Smooth muscle cell (in vitro differentiated cells): ENCODE data around the gene SLC18B1. TPM values are rescaled to one million over a fixed set of nuclear protein-coding genes. Genes with fewer than 3 reads are reported as not detected.

ENCODE experiments used
- DNase-seq: peaks from one replicate; lab custom pipeline; 2025; ENCODE audit not compliant: unreplicated experiment; lab: John Stamatoyannopoulos, UW
- H2AFZ ChIP-seq: fragments of 200-600 bp; sonication (generic); 2 replicates; pipeline ENCODE4 v1.6.0; 2016; ENCODE audit warnings: antibody characterized with exemption, low read depth, mild to moderate bottlenecking
- H3F3A ChIP-seq: fragments of 200-600 bp; sonication (generic); 2 replicates; pipeline ENCODE4 v1.6.0; 2017; ENCODE audit warnings: antibody characterized with exemption, low read depth
- H3K27ac ChIP-seq: fragments of 200-600 bp; sonication (generic); 2 replicates; pipeline ENCODE4 v1.5.1; 2016; ENCODE audit warnings: low read depth, mild to moderate bottlenecking
- H3K27me3 ChIP-seq: fragments of 200-600 bp; sonication (generic); 2 replicates; pipeline ENCODE4 v1.6.1; 2016; ENCODE audit warnings: low read depth, mild to moderate bottlenecking
- H3K36me3 ChIP-seq: fragments of 200-600 bp; sonication (generic); 2 replicates; pipeline ENCODE4 v1.5.1; 2016; ENCODE audit warnings: low read depth
- H3K4me1 ChIP-seq: fragments of 200-600 bp; sonication (generic); 2 replicates; pipeline ENCODE4 v1.5.1; 2016; ENCODE audit warnings: low read depth
- H3K4me2 ChIP-seq: fragments of 200-600 bp; sonication (generic); 2 replicates; pipeline ENCODE4 v1.6.0; 2016; ENCODE audit warnings: mild to moderate bottlenecking
- H3K4me3 ChIP-seq: fragments of 200-600 bp; sonication (generic); 2 replicates; pipeline ENCODE4 v1.5.1; 2016; ENCODE audit warnings: mild to moderate bottlenecking
- H3K79me2 ChIP-seq: fragments of 200-600 bp; sonication (generic); 2 replicates; pipeline ENCODE4 v1.6.0; 2016; ENCODE audit warnings: low read depth, mild to moderate bottlenecking
- H3K9ac ChIP-seq: fragments of 200-600 bp; sonication (generic); 2 replicates; pipeline ENCODE4 v1.6.0; 2016; ENCODE audit warnings: low read depth
- H3K9me3 ChIP-seq: fragments of 200-600 bp; sonication (generic); replicated peaks from 2 replicates; pipeline ENCODE4 v1.5.1; 2016; ENCODE audit warnings: low read depth
- H4K20me1 ChIP-seq: fragments of 200-600 bp; sonication (generic); 2 replicates; pipeline ENCODE4 v1.6.0; 2016; ENCODE audit warnings: low read depth
- CTCF ChIP-seq: fragments of 200-600 bp; sonication (generic); IDR thresholded peaks from 2 replicates; pipeline ENCODE4 v1.5.1; 2017; ENCODE audit warnings: borderline replicate concordance, mild to moderate bottlenecking, antibody characterized with exemption; ENCODE audit not compliant: insufficient read depth, poor library complexity, severe bottlenecking
- WGBS: methylation state at CpG from one replicate; pipeline ENCODE4 v1.1.7; 2016; ENCODE audit warnings: low lambda C conversion rate; 5-methylcytosine and 5-hydroxymethylcytosine counted together
- polyA plus RNA-seq: library from polyadenylated mRNA; unstranded; fragments of >200 nt; fragmentation: Nextera tagmentation; extraction: Ambion mirVana; gene quantifications from 2 replicates; pipeline ENCODE4 v1.2.1, GENCODE V29; 2016
- total RNA-seq: library from RNA; depleted of rRNA; stranded (reverse); fragments of >200 nt; gene quantifications from 2 replicates; pipeline ENCODE4 v1.2.3, GENCODE V29; 2014

Gene SLC18B1
- total and polyA plus RNA-seq, 2 experiments from 2014 or later, result 7.1 to 7.8 TPM

- peak overlapping the region; percentile 91 for H3K4me2 ChIP-seq
- peak overlapping the region; percentile 56 for H3K27ac ChIP-seq
- peaks cover 24% of the 10 kb centered on the region for H3F3A ChIP-seq
- no peaks in the 10 kb centered on the region for H3K9me3 ChIP-seq
- H3K4me1 ChIP-seq, result peaks cover 21% of the 10 kb centered on the region
- H2AFZ ChIP-seq, result peak overlapping the region; percentile 99
- no peaks in the 10 kb centered on the region for H3K36me3 ChIP-seq
- no peak for DNase-seq
- H3K9ac ChIP-seq, result peak overlapping the region; percentile 75
- H3K4me3 ChIP-seq, result peak overlapping the region; percentile 95
- TF ChIP-seq CTCF, result no peak
- WGBS, result 4% methylated on average over 5 of the region's 5 CpGs
- H3K27me3 ChIP-seq, result peaks cover 9% of the 10 kb centered on the region
- H3K79me2 ChIP-seq, result peaks cover 28% of the 10 kb centered on the region
- H4K20me1 ChIP-seq, result peaks cover 33% of the 10 kb centered on the region
Observed at GRCh38 chr6:132812756-132813172, 14.3 kb upstream of the SLC18B1 start.

GRCh38 chr6:132812255-132812732 lies 13.9 kb upstream of the SLC18B1 start:
- no peaks in the 10 kb centered on the region for H3K36me3 ChIP-seq
- peaks cover 21% of the 10 kb centered on the region for H3K4me1 ChIP-seq
- 20% methylated on average over 2 of the region's 2 CpGs for WGBS
- DNase-seq, result no peak
- peak overlapping the region; percentile 91 for H3K4me2 ChIP-seq
- peaks cover 27% of the 10 kb centered on the region for H3K79me2 ChIP-seq
- peak overlapping the region; percentile 95 for H3K4me3 ChIP-seq
- H2AFZ ChIP-seq, result peak overlapping the region; percentile 99
- H4K20me1 ChIP-seq, result peaks cover 28% of the 10 kb centered on the region
- peaks cover 13% of the 10 kb centered on the region for H3K27me3 ChIP-seq
- TF ChIP-seq CTCF, result no peak
- peaks cover 24% of the 10 kb centered on the region for H3F3A ChIP-seq
- no peaks in the 10 kb centered on the region for H3K9me3 ChIP-seq
- peak overlapping the region; percentile 56 for H3K27ac ChIP-seq
- peak overlapping the region; percentile 75 for H3K9ac ChIP-seq

GRCh38 chr6:132811276-132811675 lies 12.8 kb upstream of the SLC18B1 start:
- Histone ChIP-seq H3K27ac (no peak overlapping the region), H4K20me1 (peaks cover 18% of the 10 kb centered on the region), H3F3A (peaks cover 21% of the 10 kb centered on the region), H3K4me1 (peaks cover 20% of the 10 kb centered on the region), H3K4me2 (no peak overlapping the region), H3K9ac (no peak overlapping the region), H3K27me3 (peaks cover 13% of the 10 kb centered on the region), H3K79me2 (peaks cover 18% of the 10 kb centered on the region), H2AFZ (peak overlapping the region; percentile 28), H3K4me3 (no peak overlapping the region), H3K36me3 (no peaks in the 10 kb centered on the region), H3K9me3 (no peaks in the 10 kb centered on the region)
- DNase-seq, result no peak
- 63% methylated on average over 3 of the region's 3 CpGs for WGBS
- no peak for TF ChIP-seq CTCF

- H3K9ac ChIP-seq, result no peak overlapping the region
- H4K20me1 ChIP-seq, result no peaks in the 10 kb centered on the region
- no peak overlapping the region for H3K27ac ChIP-seq
- H3K4me2 ChIP-seq, result no peak overlapping the region
- DNase-seq, result no peak
- H3F3A ChIP-seq, result no peaks in the 10 kb centered on the region
- no peaks in the 10 kb centered on the region for H3K4me1 ChIP-seq
- no peaks in the 10 kb centered on the region for H3K9me3 ChIP-seq
- TF ChIP-seq CTCF, result no peak
- 54% methylated on average over 2 of the region's 2 CpGs for WGBS
- no peaks in the 10 kb centered on the region for H3K36me3 ChIP-seq
- H3K27me3 ChIP-seq, result peaks cover 13% of the 10 kb centered on the region
- no peaks in the 10 kb centered on the region for H3K79me2 ChIP-seq
- H2AFZ ChIP-seq, result no peak overlapping the region
- H3K4me3 ChIP-seq, result no peak overlapping the region
Observed at GRCh38 chr6:132805548-132805947, 7.1 kb upstream of the SLC18B1 start.
